ENCODE measurements around the gene SERPINE1.
A peak's percentile ranks its signal among the peaks of the same experiment; 100 is the strongest.
"Not testable (repeated sequence)": the region's sequence is repeated elsewhere in the genome, so short reads cannot be mapped to it uniquely, and the experiment has no call there.

SERPINE1 gene

GRCh38 chr7:101125989-101126650 is 784 bp upstream of the SERPINE1 start:
- DNase-seq: no peak

DNA sequence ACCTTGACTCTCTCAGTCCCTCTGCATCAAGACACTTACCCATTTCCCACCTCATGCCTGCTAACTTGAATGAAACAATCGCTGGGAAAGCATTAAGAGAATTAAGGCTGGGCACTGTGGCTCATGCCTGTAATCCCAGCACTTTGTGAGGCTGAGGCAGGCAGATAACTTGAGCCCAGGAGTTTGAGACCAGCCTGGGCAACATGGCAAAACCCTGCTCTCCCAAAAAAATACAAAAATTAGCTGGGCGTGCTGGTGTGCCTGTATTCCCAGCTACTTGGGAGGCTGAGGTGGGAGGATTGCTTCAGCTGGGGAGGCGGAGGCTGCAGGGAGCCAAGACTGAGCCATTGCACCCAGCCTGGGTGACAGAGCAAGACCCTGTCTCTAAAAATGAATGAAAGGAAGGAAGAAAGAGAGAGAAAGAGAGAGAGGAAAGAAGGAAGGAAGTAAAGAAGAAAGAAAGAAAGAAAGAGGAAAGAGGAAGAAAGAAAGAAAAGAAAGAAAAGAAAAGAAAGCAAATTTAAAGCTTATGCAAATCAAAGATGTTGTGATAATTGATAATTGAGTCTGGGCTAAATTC is 646 bp downstream of the SERPINE1 start:
- no peak for DNase-seq

DNA sequence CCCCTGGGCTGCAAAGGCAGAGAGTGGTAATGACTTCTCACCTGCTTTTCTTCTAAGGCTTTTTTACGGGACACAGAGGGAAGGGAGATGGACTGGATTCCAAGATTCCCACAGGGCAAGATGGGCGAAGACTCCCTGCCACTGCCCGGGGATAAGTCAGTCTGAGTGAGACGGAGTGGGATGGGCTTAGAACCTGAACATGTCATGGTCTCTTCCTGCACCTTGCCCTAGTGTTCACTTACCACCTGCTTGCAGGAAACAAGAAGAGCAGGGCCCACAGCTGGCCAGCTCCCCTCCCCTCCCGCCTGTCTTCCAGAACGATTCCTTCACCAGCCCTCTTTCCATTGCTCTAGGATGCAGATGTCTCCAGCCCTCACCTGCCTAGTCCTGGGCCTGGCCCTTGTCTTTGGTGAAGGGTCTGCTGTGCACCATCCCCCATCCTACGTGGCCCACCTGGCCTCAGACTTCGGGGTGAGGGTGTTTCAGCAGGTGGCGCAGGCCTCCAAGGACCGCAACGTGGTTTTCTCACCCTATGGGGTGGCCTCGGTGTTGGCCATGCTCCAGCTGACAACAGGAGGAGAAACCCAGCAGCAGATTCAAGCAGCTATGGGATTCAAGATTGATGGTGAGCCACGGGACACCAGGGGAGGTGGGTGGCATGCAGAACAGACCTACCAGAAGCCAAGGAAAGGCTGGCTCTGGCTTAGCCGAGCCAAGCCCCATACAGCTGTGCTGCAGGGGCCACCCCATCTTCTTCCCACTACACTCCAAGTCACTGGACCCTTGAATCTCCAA is 1.3 kb downstream of the SERPINE1 start:
- DNase-seq: no peak

DNA sequence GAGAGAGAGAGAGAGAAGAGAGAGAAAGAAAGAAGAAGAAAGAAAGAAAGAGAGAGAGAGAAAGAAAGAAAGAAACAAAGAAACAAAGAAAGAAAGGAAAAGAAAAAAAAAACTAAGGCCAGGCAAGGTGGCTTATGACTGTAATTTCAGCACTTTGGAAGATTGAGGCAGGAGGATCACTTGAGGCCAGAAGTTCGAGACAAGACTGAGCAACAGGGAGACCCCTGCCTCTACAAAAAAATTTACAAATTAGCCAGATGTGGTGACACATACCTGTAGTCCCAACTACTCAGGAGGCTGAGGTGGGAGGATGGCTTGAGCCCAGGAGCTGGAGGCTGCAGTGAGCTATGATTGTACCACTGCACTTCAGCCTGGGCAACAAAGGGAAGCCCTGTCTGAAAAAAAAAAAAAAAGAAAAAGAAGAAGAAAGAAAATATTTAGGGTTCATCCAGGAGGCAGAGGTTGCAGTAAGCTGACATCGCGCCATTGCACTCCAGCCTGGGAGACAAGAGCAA is 2.8 kb downstream of the SERPINE1 start:
- no peak for DNase-seq

- not testable (repeated sequence) for DNase-seq
These were observed 6.0 kb downstream of the SERPINE1 start for GRCh38 chr7:101132626-101133600.

- DNase-seq: no peak
These were observed 6.9 kb downstream of the SERPINE1 start for GRCh38 chr7:101133621-101134398.

DNA sequence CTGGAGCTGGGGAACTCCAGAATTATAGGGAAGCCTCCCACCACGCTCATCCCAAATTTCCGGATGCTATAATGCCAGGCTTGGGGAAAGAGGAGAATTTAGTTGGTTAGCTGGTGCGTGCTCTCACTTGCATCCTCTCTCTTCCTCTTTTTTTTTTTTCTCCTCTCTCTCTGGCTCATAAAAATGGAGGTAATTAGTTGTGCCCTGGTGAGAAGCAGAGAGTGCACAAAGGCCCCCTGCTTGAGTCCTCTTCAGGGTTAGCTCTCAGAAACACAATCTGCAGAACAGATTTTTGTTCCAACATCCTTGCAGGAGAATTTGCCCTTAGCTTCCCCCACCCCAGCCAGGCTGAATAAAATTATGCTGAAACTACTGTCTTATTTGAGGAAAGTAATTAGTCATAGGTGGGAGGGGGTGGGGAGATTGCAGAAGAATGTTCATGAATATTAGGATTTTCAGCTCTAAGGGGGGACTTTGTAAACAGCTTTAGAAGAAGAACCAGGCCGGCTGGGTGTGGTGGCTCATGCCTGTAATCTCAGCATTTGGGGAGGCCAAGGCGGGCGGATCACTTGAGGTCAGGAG is 7.6 kb downstream of the SERPINE1 start:
- DNase-seq: no peak

DNA sequence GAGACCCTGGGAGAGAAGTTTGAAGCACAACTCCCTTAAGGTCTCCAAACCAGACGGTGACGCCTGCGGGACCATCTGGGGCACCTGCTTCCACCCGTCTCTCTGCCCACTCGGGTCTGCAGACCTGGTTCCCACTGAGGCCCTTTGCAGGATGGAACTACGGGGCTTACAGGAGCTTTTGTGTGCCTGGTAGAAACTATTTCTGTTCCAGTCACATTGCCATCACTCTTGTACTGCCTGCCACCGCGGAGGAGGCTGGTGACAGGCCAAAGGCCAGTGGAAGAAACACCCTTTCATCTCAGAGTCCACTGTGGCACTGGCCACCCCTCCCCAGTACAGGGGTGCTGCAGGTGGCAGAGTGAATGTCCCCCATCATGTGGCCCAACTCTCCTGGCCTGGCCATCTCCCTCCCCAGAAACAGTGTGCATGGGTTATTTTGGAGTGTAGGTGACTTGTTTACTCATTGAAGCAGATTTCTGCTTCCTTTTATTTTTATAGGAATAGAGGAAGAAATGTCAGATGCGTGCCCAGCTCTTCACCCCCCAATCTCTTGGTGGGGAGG is 10.8 kb downstream of the SERPINE1 start:
- DNase-seq: no peak

DNA sequence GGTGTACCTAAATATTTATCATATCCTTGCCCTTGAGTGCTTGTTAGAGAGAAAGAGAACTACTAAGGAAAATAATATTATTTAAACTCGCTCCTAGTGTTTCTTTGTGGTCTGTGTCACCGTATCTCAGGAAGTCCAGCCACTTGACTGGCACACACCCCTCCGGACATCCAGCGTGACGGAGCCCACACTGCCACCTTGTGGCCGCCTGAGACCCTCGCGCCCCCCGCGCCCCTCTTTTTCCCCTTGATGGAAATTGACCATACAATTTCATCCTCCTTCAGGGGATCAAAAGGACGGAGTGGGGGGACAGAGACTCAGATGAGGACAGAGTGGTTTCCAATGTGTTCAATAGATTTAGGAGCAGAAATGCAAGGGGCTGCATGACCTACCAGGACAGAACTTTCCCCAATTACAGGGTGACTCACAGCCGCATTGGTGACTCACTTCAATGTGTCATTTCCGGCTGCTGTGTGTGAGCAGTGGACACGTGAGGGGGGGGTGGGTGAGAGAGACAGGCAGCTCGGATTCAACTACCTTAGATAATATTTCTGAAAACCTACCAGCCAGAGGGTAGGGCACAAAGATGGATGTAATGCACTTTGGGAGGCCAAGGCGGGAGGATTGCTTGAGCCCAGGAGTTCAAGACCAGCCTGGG is 11.4 kb downstream of the SERPINE1 start:
- peak; percentile 14 for DNase-seq

DNA sequence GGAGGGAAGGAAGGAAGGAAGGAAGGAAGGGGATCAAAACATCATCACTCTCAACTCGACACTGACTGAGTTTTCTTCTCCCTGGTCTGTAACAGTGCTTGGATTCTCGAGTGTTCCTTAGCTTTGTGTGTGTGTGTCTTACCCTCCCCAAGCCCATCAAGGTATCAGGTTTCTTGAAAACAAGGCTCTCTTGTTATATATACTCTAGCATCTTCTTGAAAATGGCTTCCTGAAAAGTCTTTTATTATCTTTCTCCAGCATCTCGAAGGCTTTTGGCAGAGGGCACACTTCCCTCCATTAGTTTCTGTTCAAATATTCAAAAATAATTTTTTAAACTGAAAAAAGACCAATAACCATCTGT is 13.4 kb downstream of the SERPINE1 start:
- DNase-seq: peak; percentile 3

DNA sequence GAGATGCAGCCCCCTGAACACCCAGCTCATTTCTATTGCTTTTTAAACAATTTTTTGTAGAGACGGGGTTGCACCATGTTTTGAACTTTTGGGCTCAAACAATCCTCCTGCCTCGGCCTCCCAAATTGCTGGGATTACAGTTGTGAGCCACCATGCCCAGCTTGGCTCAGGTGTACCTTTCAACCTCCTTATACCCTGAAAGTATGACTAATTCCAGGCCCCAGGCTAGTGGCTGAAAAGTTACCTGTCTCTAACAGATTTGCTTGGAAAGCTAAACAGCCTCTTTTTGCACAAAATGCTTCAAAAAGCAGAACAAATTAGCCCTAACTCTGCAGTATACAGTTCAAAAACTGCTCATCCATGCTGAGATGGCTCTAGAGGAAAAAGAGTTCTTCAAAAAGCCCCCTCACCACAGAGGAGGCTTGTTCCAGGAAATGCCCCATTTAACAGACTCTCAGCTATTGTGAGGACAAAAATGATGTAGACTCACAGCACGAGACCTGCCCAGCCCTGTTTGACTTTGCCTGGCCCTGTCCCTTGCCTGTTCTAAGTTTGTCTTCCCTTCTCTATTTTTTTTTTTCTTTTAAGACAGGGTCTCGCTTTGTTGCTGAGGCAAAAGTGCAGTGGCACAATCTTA is 14.0 kb downstream of the SERPINE1 start:
- DNase-seq: no peak

GRCh38 chr7:101151908-101152651 is 25.2 kb downstream of the SERPINE1 start:
- DNase-seq: no peak

GRCh38 chr7:101153969-101154692 is 27.2 kb downstream of the SERPINE1 start, which contains the start of gene AP1S1:
Gene AP1S1, plus strand, starts transcription at chr7:101154476. Its CDS starts 39 bp downstream, at chr7:101154515.
- peak; percentile 98 for DNase-seq

GRCh38 chr7:101154693-101155102 is 27.8 kb downstream of the SERPINE1 start:
- no peak for DNase-seq

- DNase-seq: no peak
These were observed 28.4 kb downstream of the SERPINE1 start for GRCh38 chr7:101155303-101155702.

DNA sequence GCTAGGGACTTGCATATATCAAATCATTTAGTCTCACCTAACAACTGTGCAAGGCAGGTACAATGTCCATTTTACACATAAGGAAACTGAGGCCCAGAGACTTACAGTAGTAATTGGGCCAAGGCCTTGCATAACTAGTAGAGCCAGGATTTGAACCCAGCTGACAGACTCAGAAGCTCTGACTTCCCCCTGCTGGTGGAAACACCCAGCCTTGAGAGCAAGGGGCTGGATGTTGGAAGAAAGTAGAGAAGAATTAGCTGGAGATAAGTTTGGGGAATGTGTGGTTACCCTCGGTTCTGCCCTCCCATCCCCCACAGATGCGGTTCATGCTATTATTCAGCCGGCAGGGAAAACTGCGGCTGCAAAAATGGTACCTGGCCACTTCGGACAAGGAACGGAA is 29.4 kb downstream of the SERPINE1 start:
- DNase-seq: no peak

- no peak for DNase-seq
These were observed 30.1 kb downstream of the SERPINE1 start for GRCh38 chr7:101156866-101157589.

All from NCI-H2171 (cell line).